H1 (cell line): ENCODE results near the gene TCEAL7. TPM values are rescaled to one million over a fixed set of nuclear protein-coding genes. Genes with fewer than 3 reads are reported as not detected.
"Not testable (repeated sequence)": the region's sequence is repeated elsewhere in the genome, so short reads cannot be mapped to it uniquely, and the experiment has no call there.

Experiments used
- CTCF ChIA-PET: fragments of 300-600 bp; sonication (Branson Sonifier 250); formaldehyde crosslinking; loops from one replicate; lab custom pipeline; 2021; ENCODE audit not compliant: partially characterized antibody; lab: Charles Lee
- POLR2A ChIA-PET: fragments of 300-600 bp; sonication (Branson Sonifier 250); formaldehyde crosslinking; loops from one replicate; lab custom pipeline; 2021; ENCODE audit warnings: inconsistent platforms; ENCODE audit not compliant: partially characterized antibody; lab: Charles Lee
- DNase-seq, 2 experiments: peaks; one replicate each; pipeline versions ENCODE4 v3.0.0 to v3.0.0-alpha.2; 2010 to 2022; ENCODE audit warnings: low spot score in 2 of 2, low read depth in 1 of 2, mixed read lengths in 1 of 2
- FAIRE-seq: peaks from 2 replicates; lab custom pipeline; 2011; peaks lifted over from hg19 to GRCh38; lab: Jason Lieb, UNC
- H2AFZ ChIP-seq: 2 replicates; pipeline ENCODE4 v1.8.1; 2012; ENCODE audit warnings: low read length, inconsistent platforms
- H2AK5ac ChIP-seq: 2 replicates; pipeline ENCODE4 v1.6.1; 2013; ENCODE audit warnings: low read depth, low read length
- H2BK120ac ChIP-seq: replicated peaks from 2 replicates; pipeline ENCODE3; 2013; ENCODE audit warnings: low read depth, low read length, inconsistent platforms
- H2BK12ac ChIP-seq: 2 replicates; pipeline ENCODE4 v1.6.1; 2013; ENCODE audit warnings: low read depth, low read length
- H2BK15ac ChIP-seq: 2 replicates; pipeline ENCODE4 v1.6.1; 2013; ENCODE audit warnings: low read length
- H2BK20ac ChIP-seq: 2 replicates; pipeline ENCODE4 v1.6.1; 2013; ENCODE audit warnings: low read length
- H2BK5ac ChIP-seq: 2 replicates; pipeline ENCODE4 v1.6.1; 2013; ENCODE audit warnings: low read depth, low read length
- H3K14ac ChIP-seq: 2 replicates; pipeline ENCODE4 v1.6.1; 2013; ENCODE audit warnings: inconsistent platforms; ENCODE audit not compliant: insufficient read length
- H3K18ac ChIP-seq: 2 replicates; pipeline ENCODE4 v1.6.1; 2013; ENCODE audit warnings: low read length; ENCODE audit errors: extremely low read depth
- H3K23ac ChIP-seq: 2 replicates; pipeline ENCODE4 v1.6.1; 2013; ENCODE audit warnings: inconsistent platforms; ENCODE audit not compliant: insufficient read length
- H3K23me2 ChIP-seq: 2 replicates; pipeline ENCODE4 v1.6.1; 2013; ENCODE audit warnings: low read depth, low read length
- H3K27ac ChIP-seq: 2 replicates; pipeline ENCODE4 v1.6.1; 2011; ENCODE audit warnings: low read depth, low read length, inconsistent platforms
- H3K27me3 ChIP-seq, 4 experiments: replicated peaks in 1 of 4; 1 replicate in 1 of 4; 2 replicates in 3 of 4; pipeline versions ENCODE4 v1.6.1 to v1.8.1; 2011 to 2013; ENCODE audit warnings: low read length in 3 of 4, mild to moderate bottlenecking in 3 of 4, inconsistent platforms in 2 of 4, mixed read lengths in 2 of 4, moderate library complexity in 1 of 4; ENCODE audit not compliant: control insufficient read depth in 3 of 4, insufficient read depth in 3 of 4; ENCODE audit errors: extremely low read depth in 1 of 4
- H3K36me3 ChIP-seq, 4 experiments: 2 replicates each; pipeline versions ENCODE4 v1.6.1 to v1.8.1; 2011 to 2013; ENCODE audit warnings: mild to moderate bottlenecking in 4 of 4, low read length in 3 of 4, moderate library complexity in 2 of 4, control low read depth in 1 of 4, inconsistent platforms in 1 of 4; ENCODE audit not compliant: insufficient read depth in 4 of 4, control insufficient read depth in 2 of 4
- H3K4ac ChIP-seq: replicated peaks from 2 replicates; pipeline ENCODE3; 2013; ENCODE audit warnings: low read length, low read depth, mixed read lengths, inconsistent platforms; ENCODE audit not compliant: insufficient read length
- H3K4me1 ChIP-seq, 4 experiments: replicated peaks in 1 of 4; 1 replicate in 1 of 4; 2 replicates in 3 of 4; pipeline versions ENCODE4 v1.6.1 to v1.8.1; 2011 to 2013; ENCODE audit warnings: low read length in 3 of 4, inconsistent platforms in 2 of 4, mixed read lengths in 1 of 4; ENCODE audit not compliant: insufficient read depth in 4 of 4, control insufficient read depth in 3 of 4
- H3K4me2 ChIP-seq, 2 experiments: 2 replicates each; pipeline versions ENCODE4 v1.6.1 to v1.8.1; 2011 to 2013; ENCODE audit warnings: low read depth in 2 of 2, low read length in 2 of 2, control low read depth in 1 of 2, inconsistent platforms in 1 of 2, mild to moderate bottlenecking in 1 of 2; ENCODE audit not compliant: insufficient read depth in 1 of 2
- H3K4me3 ChIP-seq, 4 experiments: fragments of 200-600, 300-600 bp in 1 of 4; sonication (generic), shearing (Covaris generic), sonication (Bioruptor Twin) in 1 of 4; 2 replicates each; pipeline versions ENCODE4 v1.5.1 to v1.8.1; 2011 to 2016; ENCODE audit warnings: low read length in 4 of 4, low read depth in 3 of 4, control low read depth in 2 of 4, inconsistent platforms in 2 of 4, mild to moderate bottlenecking in 2 of 4, mixed read lengths in 1 of 4, moderate library complexity in 1 of 4; ENCODE audit not compliant: insufficient read depth in 2 of 4; ENCODE audit errors: extremely low read depth in 1 of 4
- H3K56ac ChIP-seq: replicated peaks from 2 replicates; pipeline ENCODE3; 2013; ENCODE audit warnings: low read depth, mild to moderate bottlenecking, mixed read lengths, low read length, inconsistent platforms; ENCODE audit not compliant: insufficient read length
- H3K79me1 ChIP-seq: 2 replicates; pipeline ENCODE4 v1.6.1; 2013; ENCODE audit warnings: low read depth, low read length, control low read depth
- H3K79me2 ChIP-seq, 2 experiments: 2 replicates each; pipeline versions ENCODE4 v1.6.1 to v1.8.1; 2012 to 2013; ENCODE audit warnings: low read length in 2 of 2, mild to moderate bottlenecking in 2 of 2, inconsistent platforms in 1 of 2; ENCODE audit not compliant: insufficient read depth in 2 of 2, control insufficient read depth in 1 of 2
- H3K9ac ChIP-seq, 4 experiments: replicated peaks in 1 of 4; 1 replicate in 1 of 4; 2 replicates in 3 of 4; pipeline versions ENCODE4 v1.6.1 to v1.8.1; 2011 to 2013; ENCODE audit warnings: low read depth in 3 of 4, low read length in 3 of 4, control low read depth in 2 of 4, mild to moderate bottlenecking in 2 of 4, moderate library complexity in 2 of 4, inconsistent platforms in 1 of 4; ENCODE audit errors: extremely low read depth in 1 of 4
- H3K9me3 ChIP-seq, 2 experiments: 2 replicates each; pipeline versions ENCODE4 v1.6.1 to v1.8.1; 2012 to 2013; ENCODE audit warnings: mild to moderate bottlenecking in 2 of 2, moderate library complexity in 2 of 2, control low read depth in 1 of 2, inconsistent platforms in 1 of 2, low read depth in 1 of 2, low read length in 1 of 2, mixed read lengths in 1 of 2; ENCODE audit not compliant: insufficient read depth in 2 of 2
- H4K20me1 ChIP-seq, 2 experiments: replicated peaks in 1 of 2; 2 replicates each; pipeline versions ENCODE3 to v1.8.1; 2011 to 2013; ENCODE audit warnings: inconsistent platforms in 2 of 2, low read length in 2 of 2, mild to moderate bottlenecking in 1 of 2; ENCODE audit not compliant: insufficient read depth in 2 of 2, control insufficient read depth in 1 of 2
- H4K5ac ChIP-seq: 2 replicates; pipeline ENCODE4 v1.6.1; 2013; ENCODE audit warnings: low read length, low read depth, mixed read lengths, inconsistent platforms; ENCODE audit not compliant: insufficient read length
- H4K8ac ChIP-seq: 2 replicates; pipeline ENCODE4 v1.8.0; 2013; ENCODE audit warnings: mild to moderate bottlenecking, moderate library complexity, low read length, inconsistent platforms; ENCODE audit not compliant: insufficient read depth; ENCODE audit errors: extremely low read depth
- H4K91ac ChIP-seq: replicated peaks from 2 replicates; pipeline ENCODE3; 2013; ENCODE audit warnings: low read length, mixed read lengths, inconsistent platforms; ENCODE audit not compliant: insufficient read length
- whole genome bisulfite sequencing, 2 experiments: shearing (Covaris generic) in 1 of 2; methylation state at CpG; one replicate each; pipeline versions ENCODE4 v1.1.6 to v1.1.7; 2013 to 2015; ENCODE audit warnings: low lambda C conversion rate in 2 of 2, mixed read lengths in 2 of 2, inconsistent platforms in 1 of 2, low coverage in 1 of 2, missing lambda C conversion rate in 1 of 2; ENCODE audit not compliant: insufficient replicate concordance in 2 of 2, insufficient coverage in 1 of 2, insufficient read length in 1 of 2; ENCODE audit errors: extremely low coverage in 1 of 2, missing lambda C conversion rate in 1 of 2; 5-methylcytosine and 5-hydroxymethylcytosine counted together
- polyA plus RNA-seq, 7 experiments: library from polyadenylated mRNA; depleted of rRNA in 3 of 7; stranded (reverse) in 5 of 7; unstranded in 2 of 7; fragments of >200 nt in 5 of 7; fragments of 200-250 nt in 2 of 7; gene quantifications; 1 replicate in 5 of 7; 2 replicates in 1 of 7; 4 replicates in 1 of 7; pipeline versions ENCODE4 v1.2.1 to v1.2.3, GENCODE V29; 2011 to 2013; ENCODE audit warnings: missing spikeins in 2 of 7, mixed read lengths in 2 of 7
- total RNA-seq: library from RNA; stranded (reverse); fragmentation: NEBNext Ultra II Directional; extraction: Animal tissue kit (Norgen Biotek cat#: 25700); gene quantifications from 2 replicates; pipeline ENCODE4 v1.2.1, GENCODE V29; 2021

TCEAL7 gene
- total and polyA plus RNA-seq, 2 of the 8 experiments (the other 6 are each of a cell fraction or from before 2014, with no cell fraction given): 7.9 to 11.6 TPM

- H3K36me3 ChIP-seq, DNase-seq, H3K9ac ChIP-seq, H3K4me3 ChIP-seq, H4K5ac ChIP-seq, H2BK15ac ChIP-seq, H3K4ac ChIP-seq, H3K4me2 ChIP-seq, POLR2A ChIA-PET, H4K8ac ChIP-seq, H3K18ac ChIP-seq, H2AFZ ChIP-seq, H3K23ac ChIP-seq, H4K91ac ChIP-seq, H3K79me1 ChIP-seq, H3K27ac ChIP-seq, H3K9me3 ChIP-seq, FAIRE-seq, H4K20me1 ChIP-seq, H2BK5ac ChIP-seq, H3K14ac ChIP-seq, H2AK5ac ChIP-seq, H2BK12ac ChIP-seq, H3K27me3 ChIP-seq, H3K79me2 ChIP-seq, H2BK120ac ChIP-seq, H3K56ac ChIP-seq, CTCF ChIA-PET, H3K23me2 ChIP-seq, H3K4me1 ChIP-seq, H2BK20ac ChIP-seq: not testable (repeated sequence)
- WGBS, 2 experiments: 91% methylated on average over 4 of the region's 4 CpGs; no CpG with 5 or more reads in 1 of the 2 experiments
Observed at GRCh38 chrX:103305666-103306065, 24.4 kb upstream of the TCEAL7 start.
